CD4-positive, alpha-beta T cell treated with Interleukin-15 for 4 hours (primary cell): Measurements from ENCODE around the gene GNG2.
A peak's percentile ranks its signal among the peaks of the same experiment; 100 is the strongest.

ENCODE experiments used
- DNase-seq: peaks from one replicate; pipeline ENCODE4 v3.0.0-alpha.2; 2020; ENCODE audit warnings: low spot score

The GNG2 gene

DNA sequence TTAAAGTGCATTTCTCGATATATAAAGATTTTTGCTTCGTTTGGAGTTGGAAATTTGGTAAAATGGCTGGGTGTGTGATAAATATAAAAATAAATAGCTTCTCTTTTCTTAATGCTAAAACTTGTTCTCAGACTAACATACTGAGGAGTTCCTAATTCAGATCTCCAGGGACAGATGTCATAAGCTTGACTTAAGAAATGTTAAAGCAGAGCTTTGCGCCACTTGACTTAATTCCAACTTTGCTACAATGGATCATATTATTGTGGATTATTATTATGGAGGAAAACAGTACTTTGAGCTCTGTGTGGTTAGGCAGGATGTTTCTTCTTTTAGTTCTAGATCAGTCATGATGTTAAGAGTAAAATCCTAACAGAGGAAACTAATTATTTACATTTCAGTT lies 33.8 kb downstream of the GNG2 start:
- DNase-seq = no peak

DNA sequence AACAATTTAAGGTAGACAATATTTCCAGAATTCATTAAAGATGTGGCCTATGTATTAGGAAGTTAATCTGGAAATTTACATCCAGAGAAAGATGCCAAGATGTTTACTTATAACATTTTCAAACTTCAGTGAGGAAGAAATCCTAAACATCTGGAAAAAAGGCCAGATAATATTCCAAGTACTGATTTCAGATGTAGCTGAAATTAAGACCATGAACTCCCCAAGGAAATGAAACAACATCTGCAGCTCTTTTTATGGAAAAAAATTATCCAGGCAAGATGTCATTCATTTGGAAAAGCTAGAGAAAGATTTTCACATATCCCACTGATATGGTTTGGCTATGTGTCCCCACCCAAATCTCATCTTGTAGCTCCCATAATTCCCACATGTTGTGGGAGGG lies 35.0 kb downstream of the GNG2 start:
- no peak for DNase-seq

DNA sequence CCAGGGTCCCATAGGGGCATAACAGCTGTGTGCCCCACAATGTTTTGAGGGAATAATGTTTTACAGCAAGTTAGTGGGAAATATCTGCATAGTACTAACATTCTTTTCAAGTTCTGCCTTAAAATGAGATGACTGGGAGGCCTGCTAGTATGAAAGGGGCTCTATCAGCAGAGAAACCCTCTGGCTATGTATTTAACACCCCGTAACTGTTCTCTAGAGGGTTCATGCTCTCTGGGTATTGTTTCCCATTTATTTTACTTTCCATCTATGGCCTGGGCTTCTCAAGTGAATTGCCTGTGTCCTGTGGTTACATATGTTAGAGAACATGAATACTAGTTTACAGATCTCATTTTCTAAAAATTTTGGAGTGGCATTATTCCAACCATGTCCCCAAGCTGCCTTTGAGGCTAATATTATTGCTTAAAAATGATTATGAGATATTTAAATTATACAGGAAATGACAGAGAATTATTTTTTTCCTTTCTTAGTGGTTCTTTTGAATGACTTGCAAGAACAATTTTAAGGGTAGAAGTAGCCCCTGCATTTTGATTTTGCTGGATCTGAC lies 37.5 kb downstream of the GNG2 start:
- no peak for DNase-seq

DNA sequence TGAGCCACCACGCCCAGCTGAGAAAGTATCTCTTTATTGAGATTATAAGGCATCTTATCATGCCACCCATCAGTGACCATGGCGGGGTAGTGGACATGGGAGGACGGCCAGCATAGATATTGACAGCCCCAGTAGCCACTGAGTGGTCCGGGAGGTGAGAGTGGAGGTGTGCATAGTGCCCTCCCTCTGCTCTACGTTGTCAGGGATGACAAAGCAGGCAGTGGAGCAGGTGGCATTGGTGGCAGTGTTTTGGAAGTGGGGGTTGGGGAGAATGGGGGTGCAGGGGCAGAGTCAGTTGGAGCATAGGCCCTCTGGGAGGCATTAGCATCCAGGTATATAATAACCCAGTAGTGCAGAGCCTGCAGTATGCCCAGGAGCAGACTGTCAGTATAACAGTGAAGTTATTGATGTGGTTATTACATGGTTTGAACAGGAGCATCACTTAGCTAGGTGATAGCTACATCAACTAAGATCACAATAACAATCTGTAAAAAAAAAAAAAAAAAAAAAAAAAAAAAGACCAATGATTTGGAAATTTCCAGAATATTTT lies 41.1 kb downstream of the GNG2 start:
- peak; percentile 30 for DNase-seq

DNA sequence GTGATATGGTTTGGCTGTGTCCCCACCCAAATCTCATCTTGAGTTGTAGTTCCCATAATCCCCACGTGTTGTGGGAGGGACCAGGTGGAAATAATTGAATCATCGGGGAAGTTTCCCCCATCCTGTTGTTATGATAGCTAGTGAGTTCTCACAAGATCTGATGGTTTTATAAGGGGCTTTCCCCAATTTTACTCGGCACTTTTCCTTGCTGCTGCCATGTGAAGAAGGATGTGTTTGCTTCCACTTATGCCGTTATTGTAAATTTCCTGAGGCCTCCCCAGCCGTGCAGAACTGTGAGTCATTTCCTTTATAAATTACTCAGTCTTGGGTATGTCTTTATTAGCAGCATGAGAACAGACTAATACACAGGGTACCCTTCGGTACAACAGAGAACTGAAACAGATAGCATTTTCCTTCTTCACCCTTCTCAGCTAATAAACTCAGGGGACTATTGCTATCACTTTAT lies 45.3 kb downstream of the GNG2 start:
- peak; percentile 81 for DNase-seq

DNA sequence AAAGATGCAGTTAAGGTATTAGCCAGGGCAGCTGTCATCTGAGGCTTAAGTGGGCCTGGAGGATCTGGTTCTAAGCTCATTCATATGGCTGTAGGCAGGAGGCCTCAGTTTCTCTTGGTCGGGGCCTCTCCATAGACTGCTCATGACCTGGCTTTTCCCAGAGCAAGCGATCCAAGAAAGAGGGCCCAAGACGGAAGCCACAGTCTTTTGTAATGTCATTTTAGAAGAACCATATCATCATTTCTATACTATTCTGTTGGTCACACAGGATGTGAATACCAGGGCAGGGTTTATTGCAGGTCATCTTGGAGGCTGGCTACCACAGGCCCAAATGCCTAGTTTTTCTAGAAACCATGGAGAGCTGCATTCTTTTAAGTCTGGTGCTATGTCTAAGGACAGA lies 47.7 kb downstream of the GNG2 start:
- DNase-seq = no peak

DNA sequence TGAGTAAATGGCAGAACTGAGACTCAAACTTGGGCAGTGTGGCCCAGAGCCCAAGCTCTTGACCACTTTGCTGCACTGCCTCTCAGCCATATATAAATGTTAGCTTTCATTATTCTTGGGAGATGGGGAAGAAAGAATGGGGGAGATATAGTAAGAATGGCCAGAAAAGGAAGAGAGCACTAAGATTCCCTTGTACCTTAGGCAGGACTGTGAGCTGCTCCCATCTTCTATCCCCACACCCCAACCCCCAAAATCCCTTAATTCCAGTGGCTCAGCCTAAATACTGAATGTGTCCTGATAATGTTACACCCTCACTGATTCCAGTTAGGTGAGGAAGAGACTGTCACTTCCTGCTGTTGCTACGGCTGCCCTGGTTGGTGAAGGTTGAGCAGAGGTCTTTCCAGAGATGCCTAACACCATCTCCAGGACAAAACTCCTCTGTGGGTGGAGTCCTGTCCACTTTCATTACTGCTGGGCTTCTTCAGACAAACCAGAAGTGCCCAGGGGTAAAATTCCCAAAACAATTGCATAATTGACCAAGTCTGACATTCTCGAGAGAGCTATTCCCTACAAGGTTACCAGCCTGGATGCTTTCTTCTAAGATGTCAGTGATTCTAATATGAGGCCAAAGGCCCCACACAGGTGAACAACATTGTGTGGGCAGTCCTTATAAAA lies 51.8 kb downstream of the GNG2 start:
- no peak for DNase-seq

DNA sequence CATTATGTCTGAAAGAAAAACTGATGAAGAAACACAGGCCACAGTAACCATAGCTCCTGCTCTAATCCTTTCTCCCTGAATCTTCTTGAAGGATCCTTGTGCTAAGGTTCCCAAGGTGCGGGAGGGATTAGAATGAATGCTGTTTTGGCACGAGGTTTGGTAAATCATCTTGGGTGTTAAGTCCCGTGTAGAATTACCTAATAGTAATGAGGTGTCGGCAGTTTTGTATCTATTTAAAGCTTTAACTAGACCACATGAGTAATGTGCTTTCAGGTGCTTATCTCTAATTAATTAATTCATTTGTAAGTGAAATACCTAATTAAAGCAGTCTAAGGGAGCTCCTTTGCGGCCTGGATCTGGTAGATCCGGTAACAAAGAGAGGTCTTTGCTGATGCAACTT lies 53.9 kb downstream of the GNG2 start:
- DNase-seq = no peak

DNA sequence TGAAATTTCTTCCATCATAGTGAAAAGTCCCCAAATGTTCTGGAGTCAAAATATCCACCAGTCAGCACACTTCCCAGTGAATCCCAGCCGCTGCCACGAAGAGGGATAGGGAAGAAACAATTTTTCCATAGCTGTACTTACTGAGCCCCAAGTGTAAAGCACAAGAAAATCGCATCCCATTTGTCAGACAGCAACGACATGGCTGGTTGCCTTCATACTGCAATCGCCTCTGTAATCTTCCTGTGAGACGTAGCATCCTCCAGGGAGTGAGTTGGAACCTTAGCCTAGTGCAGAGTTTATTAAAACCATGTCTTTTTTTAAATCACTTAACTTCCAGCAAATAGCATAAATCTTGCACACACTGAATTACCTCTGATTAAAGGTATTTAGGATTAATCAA lies 56.8 kb downstream of the GNG2 start:
- DNase-seq = no peak

DNA sequence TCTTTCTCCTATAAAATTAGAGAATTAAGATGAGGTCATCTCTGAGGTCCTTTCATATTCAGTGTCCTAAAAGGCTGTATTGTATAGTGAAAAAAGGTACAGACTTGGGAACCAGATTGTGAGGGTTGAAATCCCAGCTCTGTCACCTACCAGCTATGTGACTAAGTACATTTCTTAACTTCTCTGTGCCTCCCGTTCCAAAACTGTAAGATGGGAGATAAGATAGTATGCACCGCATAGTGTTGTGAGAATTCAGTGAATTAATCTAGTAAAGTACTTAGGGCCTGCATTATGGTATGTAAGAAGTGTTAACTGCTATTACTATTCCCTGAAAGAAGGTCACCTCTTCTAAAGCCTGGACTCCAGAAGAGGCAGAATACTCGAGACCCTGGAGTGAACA lies 60.6 kb downstream of the GNG2 start:
- DNase-seq = no peak

DNA sequence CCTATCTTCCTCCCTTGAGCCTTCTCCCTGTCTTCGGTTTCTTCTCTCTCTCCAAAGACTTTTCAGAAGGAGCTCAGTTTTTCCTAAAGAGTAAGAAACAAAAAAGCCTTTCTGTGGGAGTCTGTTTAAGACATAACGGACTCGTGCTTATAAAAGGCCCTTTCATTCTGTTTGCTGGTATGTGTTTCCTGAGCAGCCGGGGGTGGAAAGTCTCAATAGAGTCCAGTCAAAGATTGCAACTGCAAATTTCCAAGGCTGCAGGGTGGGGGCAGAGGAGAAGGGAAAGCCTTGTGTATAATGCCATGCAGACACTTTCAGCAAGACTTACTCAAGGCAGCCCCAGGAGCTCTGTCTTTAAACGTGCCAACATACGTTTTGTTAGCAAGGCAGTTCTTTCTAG lies 62.2 kb downstream of the GNG2 start:
- DNase-seq = no peak

DNA sequence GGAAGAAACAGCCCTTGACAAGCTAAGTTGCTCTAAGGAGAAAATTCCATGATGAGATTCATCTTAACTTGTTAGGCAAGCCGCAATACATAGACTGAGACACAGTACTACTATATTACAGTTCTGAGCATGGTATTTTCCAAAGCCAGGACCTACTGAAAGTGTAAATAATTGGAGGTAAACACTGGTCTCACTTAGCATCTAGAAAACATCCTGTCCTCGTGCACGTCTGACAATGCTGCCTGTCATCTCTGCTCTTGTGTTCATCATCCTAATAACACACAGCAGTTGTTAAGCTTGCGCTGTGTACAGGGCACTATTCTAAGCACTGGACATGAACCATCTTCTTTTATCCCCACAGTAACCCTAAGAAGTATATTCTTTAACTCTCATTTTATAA lies 64.2 kb downstream of the GNG2 start:
- DNase-seq = no peak

DNA sequence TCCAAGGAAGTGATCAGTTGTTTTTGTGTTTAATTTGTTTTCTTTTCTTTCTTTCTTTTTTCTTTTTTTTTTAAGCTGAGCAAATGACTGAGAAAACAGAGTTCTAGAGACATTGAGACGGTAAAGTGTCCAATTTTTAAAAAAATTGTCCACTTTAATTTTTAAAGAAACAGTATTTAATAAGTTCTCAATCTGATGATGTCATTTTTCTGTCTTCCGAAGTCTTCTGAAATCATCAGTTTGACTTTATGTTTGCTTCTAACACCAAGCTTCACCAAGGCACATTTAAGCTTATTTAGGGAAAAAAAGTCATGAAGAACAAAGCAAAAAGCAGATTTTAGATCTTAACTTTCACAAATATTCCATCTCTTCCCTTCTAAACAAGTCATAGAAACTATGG lies 65.6 kb downstream of the GNG2 start:
- no peak for DNase-seq

DNA sequence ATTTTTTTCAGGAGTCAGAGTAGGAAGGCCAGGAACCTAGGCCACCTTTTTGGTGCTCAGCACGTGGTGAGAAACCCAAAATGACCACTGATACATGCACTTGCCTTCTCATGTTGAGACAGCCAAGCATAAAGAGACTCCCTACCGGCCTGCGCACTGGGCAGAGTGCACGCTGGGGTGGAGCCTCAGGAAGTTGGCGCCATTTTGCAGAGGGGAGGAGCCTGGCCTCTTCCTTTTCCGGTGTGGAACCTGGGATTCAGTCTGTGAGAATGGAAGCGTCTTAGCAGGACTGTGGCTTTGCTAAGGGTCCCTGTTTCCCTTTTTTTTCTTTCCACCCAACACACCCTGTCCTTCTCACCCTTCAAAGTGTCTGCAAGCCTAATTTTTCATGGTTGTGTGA lies 66.0 kb downstream of the GNG2 start:
- no peak for DNase-seq

DNA sequence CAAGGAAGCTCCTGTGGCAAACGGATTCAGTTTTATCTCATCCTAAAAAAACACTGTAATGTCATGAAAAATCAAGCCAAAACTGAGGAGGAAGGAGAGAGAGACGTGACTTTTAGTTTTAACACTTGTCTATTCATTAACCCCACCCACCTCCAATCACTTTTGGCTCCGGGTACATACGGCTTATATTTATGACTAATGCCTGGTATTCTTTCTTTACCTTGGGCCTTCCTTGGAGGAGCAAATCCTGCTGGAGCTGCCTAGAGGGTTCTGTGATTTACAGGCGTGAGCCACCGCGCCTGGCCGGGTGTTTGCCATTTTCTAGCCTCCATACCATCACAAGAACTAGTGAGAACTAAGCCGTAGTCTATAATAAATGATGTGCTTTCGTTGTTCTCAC lies 68.2 kb downstream of the GNG2 start:
- DNase-seq = no peak

DNA sequence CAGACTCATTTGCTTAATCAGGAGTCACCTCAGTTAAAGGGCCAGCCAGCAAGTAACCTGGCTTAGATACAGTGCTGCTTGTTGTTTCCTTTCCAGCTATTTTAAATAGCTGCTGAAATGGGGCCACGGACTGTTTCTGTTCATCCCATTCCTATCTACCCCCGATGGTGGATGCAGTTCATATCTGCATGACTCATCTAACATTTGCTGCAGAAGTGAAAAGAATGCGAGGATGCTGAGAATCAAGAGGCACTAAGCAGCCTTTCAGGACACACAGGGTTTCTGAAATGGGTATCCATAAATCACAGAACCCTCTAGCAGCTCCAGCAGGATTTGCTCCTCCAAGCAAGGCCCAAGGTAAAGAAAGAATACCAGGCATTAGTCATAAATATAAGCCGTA lies 68.8 kb downstream of the GNG2 start:
- no peak for DNase-seq

DNA sequence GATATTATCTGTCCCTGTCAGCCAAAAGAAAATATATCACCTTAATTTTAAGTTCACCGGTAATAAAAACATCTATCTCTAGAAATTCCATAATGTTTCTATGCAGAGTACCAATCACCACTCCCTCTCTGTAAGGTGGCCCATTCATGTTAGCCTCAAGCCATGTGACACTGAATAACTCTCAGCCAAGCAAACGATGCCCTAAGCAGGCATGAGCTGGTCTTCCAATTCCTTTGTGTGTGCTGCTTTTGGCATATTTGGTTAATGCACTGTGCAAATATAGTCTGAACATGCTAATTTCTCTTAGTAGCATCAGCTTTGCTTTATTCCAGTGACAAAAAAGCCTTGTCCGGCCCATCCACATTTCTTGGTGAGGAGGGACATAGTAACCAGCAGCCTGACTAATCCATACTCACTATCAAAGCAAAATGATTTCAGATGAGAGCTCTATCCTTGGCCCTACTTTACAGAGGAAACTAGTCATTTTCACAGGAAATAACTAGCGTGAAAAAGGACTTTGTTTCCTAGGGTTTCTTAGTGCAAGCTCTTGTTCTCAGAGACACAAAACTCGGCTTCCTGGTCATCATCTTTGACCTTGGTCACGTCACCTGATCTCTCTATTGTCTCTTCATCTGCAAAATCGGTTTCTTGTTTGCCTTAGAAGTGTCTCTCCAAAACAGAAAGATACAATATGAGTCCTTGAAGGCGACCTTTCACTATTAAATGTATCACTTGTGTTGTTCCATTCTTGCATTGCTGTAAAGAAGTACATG lies 69.7 kb downstream of the GNG2 start:
- DNase-seq = no peak

DNA sequence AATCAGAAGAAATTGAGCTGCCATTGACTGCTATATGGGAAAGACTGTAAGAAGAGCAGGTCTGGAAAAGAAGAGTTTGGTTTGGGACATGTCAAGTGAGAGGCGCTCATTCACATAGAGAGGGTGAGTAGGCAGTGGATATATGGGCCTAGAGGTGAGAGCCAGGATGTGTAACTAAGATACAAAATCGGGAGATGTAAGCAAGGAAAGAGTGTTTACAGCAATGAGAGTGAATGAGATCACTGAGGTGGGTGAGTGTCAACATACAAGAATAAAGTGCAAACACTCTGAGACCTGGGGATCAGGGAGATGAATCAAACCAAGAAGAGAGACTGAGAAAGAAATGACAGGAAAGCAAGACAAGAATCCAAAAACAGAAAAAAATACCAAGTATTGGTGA lies 70.9 kb downstream of the GNG2 start:
- DNase-seq = no peak

DNA sequence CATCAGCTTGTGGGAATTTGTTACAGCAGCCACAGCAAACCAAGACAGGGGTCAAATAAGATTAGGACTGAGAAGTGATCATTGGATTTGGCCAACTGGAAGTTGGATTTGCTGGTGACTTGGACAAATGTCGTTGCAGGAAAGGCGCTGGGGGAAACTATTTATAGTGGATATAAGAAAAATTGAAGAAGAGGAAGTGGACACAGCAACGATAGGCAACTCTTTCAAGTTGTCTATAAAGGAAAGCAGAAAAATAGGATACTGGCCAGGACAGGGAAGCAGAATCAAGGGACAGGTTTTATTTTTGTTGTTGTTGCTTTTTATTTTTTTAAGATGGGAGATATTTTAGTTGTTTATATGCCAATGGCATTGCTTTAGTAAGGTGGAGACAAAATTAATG lies 72.8 kb downstream of the GNG2 start:
- no peak for DNase-seq

DNA sequence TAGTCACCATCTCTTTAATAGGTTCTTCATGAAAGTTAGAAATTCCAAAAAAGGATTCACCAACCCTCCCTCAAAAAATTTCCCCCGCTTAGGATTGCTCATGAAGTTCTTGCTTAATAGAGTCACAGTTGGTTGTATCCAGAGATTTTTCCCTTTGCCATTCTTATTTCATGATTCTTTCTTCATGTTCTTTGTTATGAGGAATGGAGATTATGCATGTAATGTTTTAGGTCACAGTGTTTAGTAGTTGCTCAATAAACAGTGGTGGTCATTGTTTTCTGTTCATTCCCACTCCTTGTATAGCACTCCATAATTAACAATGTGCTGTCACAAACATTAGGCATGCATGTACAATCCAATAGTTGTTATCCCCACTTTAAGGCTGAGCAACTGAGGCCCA lies 77.7 kb downstream of the GNG2 start:
- no peak for DNase-seq

DNA sequence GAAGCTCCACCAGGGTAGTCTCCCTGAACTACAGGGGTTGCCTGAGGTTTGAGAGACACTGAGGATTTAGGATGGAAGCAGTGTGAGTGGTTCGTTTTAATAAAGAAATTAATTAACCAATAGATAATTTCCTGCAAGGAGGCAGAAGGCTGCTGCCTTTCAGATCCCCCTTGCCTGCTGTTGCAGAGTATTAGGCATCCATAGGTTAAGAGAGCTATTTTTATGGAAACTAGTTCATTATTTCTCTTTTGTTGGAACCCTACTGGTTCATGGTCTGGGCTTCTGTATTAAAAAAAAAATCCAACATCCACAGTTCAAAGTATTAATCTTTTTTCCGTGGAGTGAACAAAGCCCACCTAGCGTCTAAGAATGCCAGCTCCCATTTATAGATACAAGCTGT lies 78.4 kb downstream of the GNG2 start:
- no peak for DNase-seq

DNA sequence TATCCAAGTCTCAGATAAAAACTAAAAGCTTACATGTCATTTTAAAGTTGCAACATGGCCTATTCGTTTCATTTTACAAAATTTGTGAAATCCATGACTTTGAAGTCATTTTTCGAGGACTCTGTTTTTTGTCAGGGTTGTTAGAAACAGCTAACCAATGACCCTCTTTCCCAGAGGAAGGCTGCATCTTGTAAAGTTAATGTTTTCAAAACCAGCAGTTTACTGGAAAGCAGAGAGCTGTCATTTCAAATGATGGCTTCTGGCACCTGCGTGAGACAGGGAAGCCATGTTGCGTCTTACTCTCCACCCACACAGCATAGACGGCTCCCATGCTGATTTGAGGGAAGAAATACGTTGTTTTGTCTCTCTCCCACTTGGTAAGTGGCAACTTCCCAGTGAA lies 78.8 kb downstream of the GNG2 start:
- no peak for DNase-seq

DNA sequence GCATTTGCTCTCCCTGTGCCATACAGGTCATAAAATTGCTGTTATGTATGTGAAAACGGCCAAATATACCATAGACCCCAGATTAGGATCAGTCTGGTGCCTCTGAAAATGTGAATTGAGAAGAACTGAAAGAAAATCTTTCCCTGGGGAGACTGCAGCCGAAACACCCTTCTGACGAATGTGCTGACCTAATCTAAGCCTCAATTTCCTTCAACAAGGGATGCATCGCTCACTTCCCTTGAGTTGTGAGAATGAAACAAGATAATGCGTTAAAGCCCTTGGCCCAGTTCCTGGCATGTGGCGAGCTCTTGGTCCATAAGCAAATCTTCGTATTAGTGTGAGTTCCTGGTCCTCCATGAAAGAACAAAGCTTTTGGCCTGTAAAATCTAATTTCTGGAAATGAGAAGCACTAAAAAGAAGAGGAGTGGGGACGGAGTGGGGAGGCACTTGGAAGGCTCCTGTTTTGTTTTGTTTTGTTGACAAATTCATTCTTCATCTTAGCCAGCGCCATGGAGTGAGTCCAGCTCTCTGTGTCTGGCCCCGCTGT lies 79.4 kb downstream of the GNG2 start:
- no peak for DNase-seq
